Measurements from ENCODE around the gene POLR1B. TPM values are rescaled to one million over a fixed set of nuclear protein-coding genes. Genes with fewer than 3 reads are reported as not detected.

POLR1B gene
- total RNA-seq, 1 experiment from 2014 or later = 83.6 TPM

DNA sequence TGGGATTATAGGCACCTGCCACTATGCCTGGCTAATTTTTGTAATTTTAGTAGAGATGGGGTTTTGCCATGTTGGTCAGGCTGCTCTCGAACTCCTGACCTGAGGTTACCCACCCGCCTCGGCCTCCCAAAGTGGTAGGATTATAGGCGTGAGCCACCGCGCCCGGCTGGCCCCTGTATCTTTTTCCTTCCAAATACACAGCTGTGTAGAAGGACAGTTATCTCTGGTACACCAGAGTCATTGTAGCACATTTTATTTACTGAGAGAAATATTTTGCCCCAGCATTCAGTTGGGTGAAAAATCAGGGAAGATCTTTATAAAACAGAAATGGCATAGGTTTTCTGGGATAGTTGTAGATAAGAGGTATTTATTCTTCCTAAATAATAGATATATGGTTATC is 23.5 kb upstream of the POLR1B start:
- Histone ChIP-seq H3K79me2 (ENCODE audit: insufficient read depth, low read length) (no peaks in the 10 kb centered on the region), H3K18ac (ENCODE audit: insufficient read length, low read depth, low read length) (no peak overlapping the region), H3K27me3 (ENCODE audit: insufficient read depth, low read length) (no peaks in the 10 kb centered on the region), H3T11ph (ENCODE audit: low read length) (no peak overlapping the region), H4K91ac (ENCODE audit: insufficient read length, low read depth, low read length) (no peak overlapping the region), H3K9ac (ENCODE audit: extremely low read depth, insufficient read length, low read length) (no peak overlapping the region), H2BK12ac (ENCODE audit: insufficient read length, low read depth, low read length) (no peak overlapping the region), H3K4me2 (ENCODE audit: insufficient read depth, insufficient read length, low read length) (no peak overlapping the region), H3K4ac (ENCODE audit: low read depth, low read length) (no peak overlapping the region), H2BK5ac (ENCODE audit: insufficient read length, low read length) (no peak overlapping the region), H4K8ac (replicated peaks; ENCODE audit: insufficient read length, low read depth, low read length) (no peak overlapping the region), H2AFZ (ENCODE audit: low read length) (no peak overlapping the region), H3K23me2 (ENCODE audit: insufficient read length, low read depth, low read length, poor library complexity, severe bottlenecking) (no peaks in the 10 kb centered on the region), H3K56ac (ENCODE audit: insufficient read length, low read depth, low read length) (no peak overlapping the region), H2AK5ac (ENCODE audit: insufficient read length, low read length) (no peak overlapping the region), H3K79me1 (ENCODE audit: insufficient read depth, low read depth, low read length, poor library complexity, severe bottlenecking) (no peaks in the 10 kb centered on the region), H2BK120ac (ENCODE audit: low read depth, low read length, poor library complexity, severe bottlenecking) (no peak overlapping the region), H3K23ac (ENCODE audit: insufficient read length, low read depth, low read length) (no peak overlapping the region), H3K4me1 (ENCODE audit: insufficient read depth, low read length) (no peaks in the 10 kb centered on the region), H4K20me1 (ENCODE audit: control insufficient read depth, insufficient read depth, insufficient read length) (no peaks in the 10 kb centered on the region), H2BK15ac (ENCODE audit: low read depth, low read length) (no peak overlapping the region), H4K5ac (ENCODE audit: insufficient read length, low read depth, low read length) (no peak overlapping the region), H2BK20ac (ENCODE audit: low read depth, low read length, poor library complexity, severe bottlenecking) (no peak overlapping the region), H3K9me3 (ENCODE audit: control insufficient read depth, low read depth, low read length) (no peaks in the 10 kb centered on the region), H3K14ac (ENCODE audit: insufficient read depth, low read length) (no peak overlapping the region), H3K27ac (ENCODE audit: insufficient read length, low read depth, low read length) (no peak overlapping the region)
- Mint-ChIP-seq H3K36me3 (ENCODE audit: insufficient read depth in 1 of 3, low read depth in 3 of 3) (peaks cover 52 to 81% (median 70%) of the 10 kb centered on the region in 3 experiments), H3K9me3 (peaks cover 7 to 9% of the 10 kb centered on the region in 2 experiments; a peak in 2 of 5 replicates), H3K4me1 (no peaks in the 10 kb centered on the region), H3K4me3 (no peak overlapping the region), H3K27me3 (ENCODE audit: low read depth) (no peaks in the 10 kb centered on the region), H3K27ac (no peak overlapping the region)
- no peak for DNase-seq
- TF ChIP-seq, protein P1, sequence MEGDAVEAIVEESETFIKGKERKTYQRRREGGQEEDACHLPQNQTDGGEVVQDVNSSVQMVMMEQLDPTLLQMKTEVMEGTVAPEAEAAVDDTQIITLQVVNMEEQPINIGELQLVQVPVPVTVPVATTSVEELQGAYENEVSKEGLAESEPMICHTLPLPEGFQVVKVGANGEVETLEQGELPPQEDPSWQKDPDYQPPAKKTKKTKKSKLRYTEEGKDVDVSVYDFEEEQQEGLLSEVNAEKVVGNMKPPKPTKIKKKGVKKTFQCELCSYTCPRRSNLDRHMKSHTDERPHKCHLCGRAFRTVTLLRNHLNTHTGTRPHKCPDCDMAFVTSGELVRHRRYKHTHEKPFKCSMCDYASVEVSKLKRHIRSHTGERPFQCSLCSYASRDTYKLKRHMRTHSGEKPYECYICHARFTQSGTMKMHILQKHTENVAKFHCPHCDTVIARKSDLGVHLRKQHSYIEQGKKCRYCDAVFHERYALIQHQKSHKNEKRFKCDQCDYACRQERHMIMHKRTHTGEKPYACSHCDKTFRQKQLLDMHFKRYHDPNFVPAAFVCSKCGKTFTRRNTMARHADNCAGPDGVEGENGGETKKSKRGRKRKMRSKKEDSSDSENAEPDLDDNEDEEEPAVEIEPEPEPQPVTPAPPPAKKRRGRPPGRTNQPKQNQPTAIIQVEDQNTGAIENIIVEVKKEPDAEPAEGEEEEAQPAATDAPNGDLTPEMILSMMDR (conservative IDR thresholded peaks at IDR 0.05) = no peak
- no CpG with 5 or more reads among the region's 7 CpGs for WGBS (ENCODE audit: extremely low coverage, insufficient read length, low lambda C conversion rate)

All from H9 (cell line).